NCI-H524 treated with DMSO at 0.1 percent for 48 hours (cell line): ENCODE results near the gene SFRP5.

Source experiments
- DNase-seq: peaks from one replicate; lab custom pipeline; 2025; lab: John Stamatoyannopoulos, UW

Gene SFRP5

GRCh38 chr10:97771913-97772823 is at the start of gene SFRP5:
SFRP5 (minus strand) TSS chr10:97771999; CDS start chr10:97771833, 166 bp downstream.
- no peak for DNase-seq

DNA sequence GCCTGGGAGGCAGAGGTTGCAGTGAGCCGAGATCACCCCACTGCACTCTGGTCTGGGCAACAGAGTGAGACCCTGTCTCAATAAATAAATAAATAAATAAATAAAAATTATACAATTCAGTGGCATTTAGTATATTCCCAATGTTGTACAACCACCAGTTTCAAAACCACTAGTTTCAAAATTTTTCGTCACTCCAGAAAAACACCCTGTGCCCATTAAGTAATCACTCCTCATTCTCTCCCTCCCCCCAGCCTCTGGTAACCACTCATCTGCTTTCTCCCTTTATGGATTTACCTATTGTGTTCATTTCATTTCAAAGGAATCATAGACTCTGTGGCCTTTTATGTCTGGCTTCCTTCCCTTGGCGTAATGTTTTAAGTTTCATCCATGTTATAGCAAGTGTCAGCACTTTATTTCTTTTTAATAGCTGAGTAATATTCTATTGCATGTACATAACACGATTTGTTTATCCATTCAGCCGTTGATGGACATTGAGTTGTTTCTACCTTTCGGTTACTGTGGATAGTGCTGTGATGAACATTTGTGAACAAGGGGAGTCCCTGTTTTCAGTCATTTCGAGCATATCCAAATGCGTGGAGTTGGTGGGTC is 48.4 kb upstream of the SFRP5 start:
- no peak for DNase-seq

GRCh38 chr10:97818572-97818971 is 46.8 kb upstream of the SFRP5 start:
- no peak for DNase-seq

- no peak for DNase-seq
These were observed 44.8 kb upstream of the SFRP5 start for GRCh38 chr10:97816609-97817008.

DNA sequence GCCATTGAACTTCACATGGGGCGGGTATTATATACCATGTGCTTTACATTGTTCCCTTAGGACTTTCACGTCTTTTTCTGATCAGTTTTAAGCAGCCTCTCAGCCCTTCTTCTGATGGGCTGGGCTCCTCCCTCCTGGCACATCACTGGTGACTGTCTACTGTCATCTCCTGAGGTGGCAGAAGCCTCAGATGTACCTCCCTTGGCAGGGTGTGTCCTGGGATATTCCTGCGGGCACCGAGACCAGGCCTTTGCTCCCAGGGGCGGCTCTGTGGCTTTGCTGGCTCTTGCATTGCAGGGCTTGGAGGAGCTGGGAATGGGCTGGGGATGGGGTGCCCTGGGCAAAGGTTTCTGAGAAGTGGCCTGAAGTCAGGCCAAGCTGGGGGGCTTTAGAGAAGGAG is 43.2 kb upstream of the SFRP5 start:
- no peak for DNase-seq

- no peak for DNase-seq
These were observed 41.5 kb upstream of the SFRP5 start for GRCh38 chr10:97813311-97813710.

- no peak for DNase-seq
These were observed 40.9 kb upstream of the SFRP5 start for GRCh38 chr10:97812696-97813095.

GRCh38 chr10:97811958-97812357 is 40.2 kb upstream of the SFRP5 start:
- DNase-seq = no peak

GRCh38 chr10:97810446-97810845 is 38.6 kb upstream of the SFRP5 start:
- DNase-seq = no peak

GRCh38 chr10:97805949-97806348 is 34.1 kb upstream of the SFRP5 start:
- DNase-seq = no peak

DNA sequence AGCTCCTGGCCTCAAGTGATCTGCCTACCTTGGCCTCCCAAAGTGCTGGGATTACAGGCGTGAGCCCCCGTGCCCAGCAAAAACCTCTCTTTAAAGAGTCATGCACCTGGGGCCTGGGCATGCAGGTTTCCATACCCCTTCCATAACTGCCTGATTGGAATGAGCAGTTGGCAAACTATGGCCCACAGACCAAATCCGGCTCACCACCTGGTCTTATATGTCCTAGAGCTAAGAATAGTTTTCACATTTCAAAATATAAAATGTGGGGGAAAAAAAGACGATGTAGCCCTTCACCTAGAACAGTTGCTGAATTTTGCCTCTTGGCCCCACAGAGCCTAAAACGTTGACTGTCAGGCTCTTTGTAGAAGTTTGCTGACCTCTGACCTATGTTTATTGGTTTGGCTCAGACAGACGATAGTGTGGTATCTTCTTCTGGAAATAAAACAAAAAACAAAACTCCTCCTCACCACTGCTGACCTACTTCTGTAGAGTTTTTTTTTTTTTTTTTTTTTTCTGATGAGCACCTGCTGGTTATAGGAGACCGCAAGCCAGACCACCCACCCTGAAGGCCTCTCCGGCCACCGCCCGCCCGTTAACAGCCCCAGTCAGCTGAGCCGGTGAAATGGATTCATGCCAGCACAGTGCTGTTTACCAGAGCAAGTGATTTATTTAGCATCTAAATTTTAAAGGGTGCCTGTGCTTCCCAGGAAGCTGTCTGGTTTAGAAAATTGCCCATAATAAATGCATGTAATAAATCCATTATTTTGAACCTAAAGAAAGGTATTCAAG is 33.5 kb upstream of the SFRP5 start:
- DNase-seq = no peak

GRCh38 chr10:97801422-97801821 is 29.6 kb upstream of the SFRP5 start:
- DNase-seq = no peak

- no peak for DNase-seq
These were observed 28.7 kb upstream of the SFRP5 start for GRCh38 chr10:97800474-97800873.

DNA sequence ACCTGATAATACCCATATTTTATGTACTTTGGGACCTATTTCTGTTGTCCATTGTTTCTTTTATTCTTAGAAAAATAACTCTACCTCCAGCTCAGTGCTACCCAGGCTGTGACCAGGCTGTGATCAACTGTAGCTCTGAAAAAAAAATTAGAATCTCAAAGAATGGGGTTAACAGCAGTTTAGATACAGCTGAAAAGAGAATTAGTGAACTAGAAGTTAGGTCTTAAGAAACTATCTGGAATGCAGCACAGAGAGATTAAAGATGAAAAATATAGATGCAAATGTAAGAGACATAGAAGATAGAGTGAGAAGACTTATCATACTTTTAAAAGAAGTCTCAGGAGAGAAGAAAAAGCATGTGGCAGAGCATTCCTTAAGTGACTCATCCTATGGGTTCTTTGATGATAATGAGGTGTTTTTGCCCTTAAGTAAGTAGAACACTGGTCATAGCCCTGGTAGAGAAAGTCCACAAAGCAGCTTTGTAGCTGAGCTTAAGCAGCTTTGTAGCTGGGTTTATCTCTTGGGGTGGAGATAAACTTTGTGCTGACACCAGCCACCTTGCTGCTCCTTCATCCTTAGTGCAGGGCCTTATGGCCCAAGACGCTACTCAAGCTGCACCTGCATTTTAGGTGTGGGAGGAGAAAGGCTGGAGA is 27.3 kb upstream of the SFRP5 start:
- DNase-seq = no peak

- DNase-seq = no peak
These were observed 24.9 kb upstream of the SFRP5 start for GRCh38 chr10:97796651-97797050.

DNA sequence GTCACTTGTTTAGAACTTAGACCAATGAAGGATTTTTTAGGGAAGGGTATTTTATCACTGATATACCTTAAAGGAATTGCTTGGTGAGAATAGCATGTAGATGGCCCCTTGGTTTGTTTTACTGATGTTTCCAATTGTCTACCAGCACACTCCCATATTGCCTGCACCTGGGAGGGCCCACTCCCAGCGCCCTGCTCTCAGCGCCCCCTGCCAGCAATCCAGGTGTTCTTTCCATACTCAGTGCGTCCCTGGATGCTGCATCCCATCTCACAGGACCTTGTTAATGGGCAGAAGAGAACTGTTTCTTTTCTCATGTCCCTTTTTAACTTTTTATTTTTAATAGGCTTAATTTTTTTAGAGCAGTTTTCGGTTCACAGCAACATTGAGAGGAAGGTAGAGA is 24.1 kb upstream of the SFRP5 start:
- no peak for DNase-seq

- no peak for DNase-seq
These were observed 20.3 kb upstream of the SFRP5 start for GRCh38 chr10:97791824-97792721.

- DNase-seq = no peak
These were observed 18.1 kb upstream of the SFRP5 start for GRCh38 chr10:97789770-97790397.

DNA sequence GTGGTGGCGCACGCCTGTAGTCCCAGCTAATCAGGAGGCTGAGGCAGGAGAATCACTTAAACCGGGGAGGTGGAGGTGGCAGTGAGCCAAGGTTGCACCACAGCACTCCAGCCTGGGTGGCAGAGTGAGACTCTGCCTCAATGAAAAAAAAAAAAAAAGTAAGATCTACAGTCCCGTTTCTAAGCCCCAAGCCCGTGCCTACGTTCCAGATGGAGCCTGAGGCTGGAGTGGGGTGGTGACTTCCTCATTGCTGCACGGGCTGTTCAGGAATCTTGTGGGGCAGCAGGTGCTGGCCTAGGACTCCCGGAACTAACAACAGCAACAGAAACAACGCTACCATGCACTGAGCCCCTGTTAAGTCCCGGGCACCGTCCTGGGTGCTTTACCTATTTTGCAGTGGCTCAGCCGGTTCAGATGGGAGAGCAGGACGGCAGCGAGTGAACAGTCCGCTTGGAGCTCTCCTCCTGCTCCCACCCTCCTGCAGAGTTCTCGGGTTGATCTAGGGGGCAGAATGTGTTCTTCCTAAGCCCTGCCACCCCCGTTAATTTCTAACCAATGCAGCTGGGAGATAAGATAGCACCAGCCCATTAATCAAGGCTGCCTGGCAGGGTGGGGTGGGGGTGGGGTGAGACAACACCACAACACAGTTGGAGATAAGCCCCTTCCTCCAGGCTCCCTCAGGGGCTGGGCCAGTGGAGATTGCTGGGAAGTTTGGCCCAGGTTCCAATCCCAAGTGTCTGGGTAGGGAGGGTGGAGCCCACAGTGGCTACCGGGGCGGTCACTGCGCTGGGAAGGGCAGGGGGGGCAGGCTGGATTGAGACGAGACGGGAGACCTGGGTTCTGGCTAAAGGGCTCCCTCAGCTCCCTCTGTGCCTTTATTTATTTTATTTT is 17.0 kb upstream of the SFRP5 start:
- DNase-seq = no peak

DNA sequence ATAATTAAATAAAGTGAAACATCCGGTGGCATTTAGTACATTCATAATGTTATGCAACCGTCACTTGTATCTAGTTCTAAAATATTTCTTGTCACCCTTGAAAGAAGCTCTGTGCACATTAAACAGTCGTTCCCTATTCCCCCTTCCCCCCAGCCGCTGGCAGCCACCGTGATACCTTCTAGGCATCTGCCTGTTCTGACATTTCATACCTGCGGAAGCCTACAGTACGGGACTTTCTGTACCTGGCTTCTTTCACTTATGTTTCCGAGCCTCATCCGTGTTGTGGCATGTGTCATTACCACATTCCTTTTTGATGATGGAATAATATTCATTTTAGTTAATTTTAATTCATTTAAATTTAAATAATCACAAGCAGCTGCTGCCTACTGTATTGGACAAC is 13.9 kb upstream of the SFRP5 start:
- DNase-seq = no peak
